Measurements from ENCODE around the gene KDM4C.

The KDM4C gene

DNA sequence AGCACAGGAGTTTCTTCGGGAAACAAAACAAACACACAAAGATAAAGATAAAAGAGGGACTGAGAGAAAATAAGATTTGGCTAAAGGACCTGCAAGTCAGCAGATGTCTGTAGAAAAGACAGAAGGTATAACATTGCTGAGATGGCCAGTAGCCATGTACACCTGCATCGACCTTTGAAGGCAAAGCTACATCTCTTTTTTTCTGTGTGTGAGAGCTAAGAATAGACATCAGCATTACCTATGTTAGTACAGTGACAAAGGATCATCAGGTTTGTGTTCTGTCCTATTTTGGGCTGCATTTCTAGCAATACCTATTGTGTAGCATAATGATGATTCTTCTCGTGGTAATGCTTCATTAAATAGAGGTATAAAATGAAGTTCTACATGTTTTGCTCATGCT is 64.9 kb downstream of the KDM4C start:
- Histone ChIP-seq H3K79me2 (ENCODE audit: insufficient read depth, low read length) (no peaks in the 10 kb centered on the region), H3K27ac (ENCODE audit: low read length) (no peak overlapping the region), H3K27me3 (ENCODE audit: insufficient read depth, low read length, poor library complexity) (no peaks in the 10 kb centered on the region), H3K36me3 (ENCODE audit: insufficient read depth, low read length) (peaks cover 21% of the 10 kb centered on the region), H3K4me1 (ENCODE audit: insufficient read depth, low read length) (no peaks in the 10 kb centered on the region), H3K4me2 (ENCODE audit: insufficient read depth, low read length) (no peak overlapping the region), H4K20me1 (ENCODE audit: insufficient read depth, low read length) (no peaks in the 10 kb centered on the region), H3K9me3 (ENCODE audit: insufficient read depth, low read length, severe bottlenecking) (no peaks in the 10 kb centered on the region), H2AFZ (ENCODE audit: low read depth, low read length) (no peak overlapping the region), H3K9ac (ENCODE audit: low read depth, low read length) (no peak overlapping the region), H3K4me3 (ENCODE audit: low read depth in 1 of 2, low read length in 2 of 2) (no peak overlapping the region)
- no peak for DNase-seq
- no peak for TF ChIP-seq EZH2 (IDR thresholded peaks at IDR 0.05; ENCODE audit: borderline replicate concordance, low read depth, low read length, severe bottlenecking)
- TF ChIP-seq CTCF (IDR thresholded peaks at IDR 0.05; ENCODE audit: borderline replicate concordance, extremely low read depth, low read length, poor library complexity, severe bottlenecking) = no peak
- ATAC-seq (ENCODE audit: insufficient read depth, low read depth) = no peak

DNA sequence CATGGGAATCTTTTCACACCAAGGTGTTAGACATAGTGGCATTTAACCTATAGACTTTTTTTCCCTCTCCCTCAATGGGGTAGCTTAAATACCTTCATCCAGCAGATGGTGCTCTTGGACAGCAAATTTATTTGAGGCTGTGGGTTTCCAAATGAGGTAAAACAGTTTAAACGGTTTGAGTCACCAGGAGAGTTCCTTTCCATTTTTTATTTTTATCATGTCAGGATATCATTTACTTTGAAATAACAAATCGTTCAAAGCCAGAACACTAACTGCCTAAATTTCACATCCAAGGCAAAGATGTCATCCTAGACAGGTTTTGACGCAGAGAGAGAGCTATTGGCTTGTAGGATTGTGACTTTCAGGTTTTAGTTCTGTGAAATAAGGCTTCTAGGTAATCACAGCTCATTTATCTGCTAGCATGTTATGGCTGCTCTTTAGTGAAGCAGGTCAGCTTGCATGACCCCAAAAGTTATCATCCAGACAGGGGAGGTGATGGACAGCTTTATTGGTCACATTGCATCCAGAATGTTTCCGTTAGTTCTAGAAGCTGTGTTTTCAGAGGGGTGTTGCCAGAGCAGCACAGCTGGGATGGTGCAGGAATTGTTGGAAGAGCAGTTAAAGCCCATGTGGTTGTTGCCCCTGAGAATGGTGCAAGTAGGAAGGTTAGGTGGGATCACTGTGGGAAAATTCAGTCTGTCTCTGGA is 69.8 kb downstream of the KDM4C start:
- peaks cover 12% of the 10 kb centered on the region; the same call in 1 of the 2 replicates for H3K36me3 ChIP-seq (ENCODE audit: insufficient read depth, low read length)
- H2AFZ ChIP-seq (ENCODE audit: low read depth, low read length) = no peak overlapping the region
- H3K79me2 ChIP-seq (ENCODE audit: insufficient read depth, low read length) = no peaks in the 10 kb centered on the region
- no peak for TF ChIP-seq EZH2 (IDR thresholded peaks at IDR 0.05; ENCODE audit: borderline replicate concordance, low read depth, low read length, severe bottlenecking)
- TF ChIP-seq CTCF (IDR thresholded peaks at IDR 0.05; ENCODE audit: borderline replicate concordance, extremely low read depth, low read length, poor library complexity, severe bottlenecking) = peak; percentile 74
- ATAC-seq (ENCODE audit: insufficient read depth, low read depth) = peak; percentile 84
- DNase-seq = peak; percentile 51
- H3K9ac ChIP-seq (ENCODE audit: low read depth, low read length) = no peak overlapping the region
- H3K4me1 ChIP-seq (ENCODE audit: insufficient read depth, low read length) = no peaks in the 10 kb centered on the region
- H3K4me3 ChIP-seq (ENCODE audit: low read depth in 1 of 2, low read length in 2 of 2) = no peak overlapping the region
- no peak overlapping the region for H3K4me2 ChIP-seq (ENCODE audit: insufficient read depth, low read length)
- peak overlapping the region; percentile 48; the same call in 1 of the 2 replicates for H3K27ac ChIP-seq (ENCODE audit: low read length)
- H3K9me3 ChIP-seq (ENCODE audit: insufficient read depth, low read length, severe bottlenecking) = no peaks in the 10 kb centered on the region
- no peaks in the 10 kb centered on the region for H3K27me3 ChIP-seq (ENCODE audit: insufficient read depth, low read length, poor library complexity)
- no peaks in the 10 kb centered on the region for H4K20me1 ChIP-seq (ENCODE audit: insufficient read depth, low read length)

DNA sequence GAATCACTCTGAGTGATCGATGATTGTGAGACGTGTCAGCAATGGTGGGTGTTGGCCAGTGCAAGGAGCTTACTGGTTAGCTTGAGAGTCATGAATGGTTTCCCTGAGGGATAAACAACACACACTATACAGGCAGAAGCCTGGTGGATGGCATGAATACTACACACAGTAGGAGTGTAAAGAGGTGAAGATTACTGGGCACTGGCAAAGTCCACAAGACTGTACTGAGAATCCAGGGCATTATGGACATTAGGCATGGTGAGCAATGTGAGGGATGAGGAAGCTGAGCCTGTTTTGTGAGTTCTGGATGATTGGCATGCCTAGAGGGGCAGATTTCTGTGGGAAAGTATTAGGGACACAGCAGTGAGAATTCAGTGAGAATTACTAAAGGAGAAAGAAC is 71.3 kb downstream of the KDM4C start:
- Histone ChIP-seq H4K20me1 (ENCODE audit: insufficient read depth, low read length) (no peaks in the 10 kb centered on the region), H3K27me3 (ENCODE audit: insufficient read depth, low read length, poor library complexity) (no peaks in the 10 kb centered on the region), H3K9me3 (ENCODE audit: insufficient read depth, low read length, severe bottlenecking) (no peaks in the 10 kb centered on the region), H3K9ac (ENCODE audit: low read depth, low read length) (no peak overlapping the region), H3K27ac (ENCODE audit: low read length) (no peak overlapping the region), H3K79me2 (ENCODE audit: insufficient read depth, low read length) (no peaks in the 10 kb centered on the region), H3K4me2 (ENCODE audit: insufficient read depth, low read length) (no peak overlapping the region), H3K36me3 (ENCODE audit: insufficient read depth, low read length) (peaks cover 3% of the 10 kb centered on the region), H3K4me3 (ENCODE audit: low read depth in 1 of 2, low read length in 2 of 2) (no peak overlapping the region), H3K4me1 (ENCODE audit: insufficient read depth, low read length) (no peaks in the 10 kb centered on the region), H2AFZ (ENCODE audit: low read depth, low read length) (no peak overlapping the region)
- DNase-seq = no peak
- TF ChIP-seq EZH2 (IDR thresholded peaks at IDR 0.05; ENCODE audit: borderline replicate concordance, low read depth, low read length, severe bottlenecking) (no peak), CTCF (IDR thresholded peaks at IDR 0.05; ENCODE audit: borderline replicate concordance, extremely low read depth, low read length, poor library complexity, severe bottlenecking) (no peak)
- 0 out of 3 replicates have a peak, but pooled peaks have one; percentile 35 for ATAC-seq (ENCODE audit: insufficient read depth, low read depth)

All from DND-41 (cell line).